ENCODE data around the gene GABRQ.

DNA sequence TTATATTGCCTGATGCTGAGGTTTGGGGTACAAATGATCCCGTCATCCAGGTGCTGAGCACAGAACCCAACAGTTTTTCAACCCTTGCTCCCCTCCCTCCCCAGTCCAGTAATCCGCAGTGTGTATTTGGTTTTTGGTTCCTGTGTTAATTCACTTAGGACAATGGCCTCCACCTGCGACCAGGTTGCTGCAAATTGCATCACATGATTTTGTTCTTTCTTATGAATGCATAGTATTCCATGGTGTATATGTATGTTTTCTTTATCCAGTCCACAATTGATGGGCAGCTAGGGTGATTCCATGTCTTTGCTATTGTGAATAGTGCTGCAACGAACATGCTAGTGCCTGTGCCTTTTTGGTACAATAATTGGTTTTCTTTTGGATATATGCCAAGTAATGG is 25.4 kb downstream of the GABRQ start:
- no peak for TF ChIP-seq ESRRG (CRISPR knock-in tag; IDR thresholded peaks at IDR 0.05)
- TF ChIP-seq ZFP30 (CRISPR knock-in tag; IDR thresholded peaks at IDR 0.05), result no peak
- TF ChIP-seq PATZ1 (CRISPR knock-in tag; IDR thresholded peaks at IDR 0.05; ENCODE audit: borderline replicate concordance), result no peak
- TF ChIP-seq ARNTL (CRISPR knock-in tag; IDR thresholded peaks at IDR 0.05; ENCODE audit: borderline replicate concordance, low read depth), result no peak
- TF ChIP-seq TOX (CRISPR knock-in tag; IDR thresholded peaks at IDR 0.05; ENCODE audit: borderline replicate concordance), result no peak
- TF ChIP-seq GLIS3 (CRISPR knock-in tag; IDR thresholded peaks at IDR 0.05), result no peak
- TF ChIP-seq RARB (CRISPR knock-in tag; IDR thresholded peaks at IDR 0.05), result no peak
- TF ChIP-seq, protein P1, sequence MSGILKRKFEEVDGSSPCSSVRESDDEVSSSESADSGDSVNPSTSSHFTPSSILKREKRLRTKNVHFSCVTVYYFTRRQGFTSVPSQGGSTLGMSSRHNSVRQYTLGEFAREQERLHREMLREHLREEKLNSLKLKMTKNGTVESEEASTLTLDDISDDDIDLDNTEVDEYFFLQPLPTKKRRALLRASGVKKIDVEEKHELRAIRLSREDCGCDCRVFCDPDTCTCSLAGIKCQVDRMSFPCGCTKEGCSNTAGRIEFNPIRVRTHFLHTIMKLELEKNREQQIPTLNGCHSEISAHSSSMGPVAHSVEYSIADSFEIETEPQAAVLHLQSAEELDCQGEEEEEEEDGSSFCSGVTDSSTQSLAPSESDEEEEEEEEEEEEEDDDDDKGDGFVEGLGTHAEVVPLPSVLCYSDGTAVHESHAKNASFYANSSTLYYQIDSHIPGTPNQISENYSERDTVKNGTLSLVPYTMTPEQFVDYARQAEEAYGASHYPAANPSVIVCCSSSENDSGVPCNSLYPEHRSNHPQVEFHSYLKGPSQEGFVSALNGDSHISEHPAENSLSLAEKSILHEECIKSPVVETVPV (CRISPR knock-in tag; IDR thresholded peaks at IDR 0.05), result no peak
- TF ChIP-seq, protein P2, sequence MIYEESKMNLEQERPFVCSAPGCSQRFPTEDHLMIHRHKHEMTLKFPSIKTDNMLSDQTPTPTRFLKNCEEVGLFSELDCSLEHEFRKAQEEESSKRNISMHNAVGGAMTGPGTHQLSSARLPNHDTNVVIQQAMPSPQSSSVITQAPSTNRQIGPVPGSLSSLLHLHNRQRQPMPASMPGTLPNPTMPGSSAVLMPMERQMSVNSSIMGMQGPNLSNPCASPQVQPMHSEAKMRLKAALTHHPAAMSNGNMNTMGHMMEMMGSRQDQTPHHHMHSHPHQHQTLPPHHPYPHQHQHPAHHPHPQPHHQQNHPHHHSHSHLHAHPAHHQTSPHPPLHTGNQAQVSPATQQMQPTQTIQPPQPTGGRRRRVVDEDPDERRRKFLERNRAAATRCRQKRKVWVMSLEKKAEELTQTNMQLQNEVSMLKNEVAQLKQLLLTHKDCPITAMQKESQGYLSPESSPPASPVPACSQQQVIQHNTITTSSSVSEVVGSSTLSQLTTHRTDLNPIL (CRISPR knock-in tag; IDR thresholded peaks at IDR 0.05; ENCODE audit: low read depth), result no peak
- TF ChIP-seq OSR1 (CRISPR knock-in tag; IDR thresholded peaks at IDR 0.05), result no peak
- TF ChIP-seq ISL1 (CRISPR knock-in tag; IDR thresholded peaks at IDR 0.05), result no peak
- TF ChIP-seq CSDC2 (CRISPR knock-in tag; IDR thresholded peaks at IDR 0.05), result no peak
- no peak for TF ChIP-seq ZNF8 (CRISPR knock-in tag; IDR thresholded peaks at IDR 0.05)
